Type B pancreatic cell (in vitro differentiated cells): ENCODE measurements around the gene PIEZO2. TPM values are rescaled to one million over a fixed set of nuclear protein-coding genes. Genes with fewer than 3 reads are reported as not detected.
A peak's percentile ranks its signal among the peaks of the same experiment; 100 is the strongest.

Source experiments
- DNase-seq: peaks from one replicate; pipeline ENCODE4 v3.0.0; 2021; ENCODE audit warnings: mixed read lengths; ENCODE audit not compliant: unreplicated experiment; ENCODE audit errors: extremely low spot score
- H3K27ac Mint-ChIP-seq: 2 replicates; pipeline ENCODE4 v1.8.0; 2021; ENCODE audit warnings: mild to moderate bottlenecking, mixed read lengths
- H3K27me3 Mint-ChIP-seq: 2 replicates; pipeline ENCODE4 v1.8.0; 2021; ENCODE audit warnings: mixed read lengths
- H3K36me3 Mint-ChIP-seq: 2 replicates; pipeline ENCODE4 v1.8.0; 2021; ENCODE audit warnings: mixed read lengths
- H3K4me1 Mint-ChIP-seq: one replicate; pipeline ENCODE4 v1.8.0; 2021; ENCODE audit warnings: mixed read lengths; ENCODE audit not compliant: unreplicated experiment
- H3K4me3 Mint-ChIP-seq: 2 replicates; pipeline ENCODE4 v1.8.0; 2021; ENCODE audit warnings: mild to moderate bottlenecking, mixed read lengths
- H3K9me3 Mint-ChIP-seq: 2 replicates; pipeline ENCODE4 v1.8.0; 2021; ENCODE audit warnings: mixed read lengths
- CTCF ChIP-seq: fragments of 200-600 bp; sonication (generic); conservative IDR thresholded peaks from 2 replicates; pipeline ENCODE4 v1.5.0; 2021; ENCODE audit warnings: antibody characterized with exemption, mild to moderate bottlenecking
- total RNA-seq: library from RNA; stranded (reverse); gene quantifications from 2 replicates; pipeline ENCODE4 v1.2.1, GENCODE V29; 2021; ENCODE audit warnings: low replicate concordance

PIEZO2 gene
- total RNA-seq, 1 donor from 2014 or later, result 38.8 TPM

DNA sequence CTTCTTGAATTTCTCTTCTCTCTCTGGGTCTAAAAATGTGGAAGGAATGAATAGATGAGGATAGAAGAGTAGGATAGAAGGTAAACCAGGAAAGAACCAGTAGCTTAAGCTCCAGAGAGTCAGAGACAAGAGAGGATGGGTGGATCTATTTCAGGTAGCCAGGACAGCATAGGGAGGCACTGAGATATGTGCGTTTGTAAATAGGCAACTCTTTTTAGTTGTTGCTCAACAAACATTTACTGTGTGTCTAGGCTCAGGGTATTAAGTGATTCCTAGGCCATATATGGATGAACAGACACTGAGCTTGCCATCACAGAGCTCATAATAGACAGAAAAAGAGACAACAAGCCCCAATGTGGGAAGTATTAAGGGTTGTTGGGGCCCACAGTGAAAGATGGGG lies 463.1 kb downstream of the PIEZO2 start:
- Mint-ChIP-seq H3K4me1 (no peaks in the 10 kb centered on the region), H3K9me3 (peaks cover 17% of the 10 kb centered on the region), H3K4me3 (no peak overlapping the region), H3K27ac (no peak overlapping the region), H3K36me3 (peaks cover 24% of the 10 kb centered on the region), H3K27me3 (no peaks in the 10 kb centered on the region)
- no peak for DNase-seq
- no peak for TF ChIP-seq CTCF

DNA sequence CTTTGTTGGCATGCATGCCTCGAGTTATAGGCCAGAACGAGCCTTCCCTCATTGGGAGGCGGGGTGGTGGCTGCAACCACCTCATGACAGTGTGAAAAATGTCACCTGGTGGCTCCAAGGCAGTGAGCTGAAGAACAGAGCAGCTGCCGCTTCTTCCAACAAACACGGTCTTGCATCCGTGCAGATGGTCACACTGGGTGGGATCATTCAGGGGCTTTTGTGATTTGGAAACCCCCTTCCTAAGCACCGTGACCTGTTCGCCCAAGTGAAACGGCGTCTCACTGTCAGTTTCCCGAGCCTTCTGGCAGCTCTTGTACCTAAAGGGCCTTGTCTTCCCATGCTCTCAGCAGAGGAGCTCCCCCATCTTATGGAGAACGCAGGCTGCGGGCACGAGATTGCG lies 463.9 kb downstream of the PIEZO2 start:
- Mint-ChIP-seq H3K27me3 (no peaks in the 10 kb centered on the region), H3K27ac (no peak overlapping the region), H3K4me3 (no peak overlapping the region), H3K4me1 (no peaks in the 10 kb centered on the region), H3K9me3 (peaks cover 17% of the 10 kb centered on the region), H3K36me3 (peaks cover 21% of the 10 kb centered on the region)
- no peak for TF ChIP-seq CTCF
- DNase-seq, result no peak

- Mint-ChIP-seq H3K27ac (peak overlapping the region; percentile 82), H3K36me3 (peaks cover 15% of the 10 kb centered on the region), H3K4me3 (no peak overlapping the region), H3K27me3 (no peaks in the 10 kb centered on the region), H3K9me3 (peaks cover 11% of the 10 kb centered on the region), H3K4me1 (no peaks in the 10 kb centered on the region)
- no peak for TF ChIP-seq CTCF
- peak; percentile 15 for DNase-seq
Observed at GRCh38 chr18:10682368-10682714, 467.0 kb downstream of the PIEZO2 start.

- TF ChIP-seq CTCF, result no peak
- H3K4me1 Mint-ChIP-seq, result no peaks in the 10 kb centered on the region
- H3K27ac Mint-ChIP-seq, result peak overlapping the region; percentile 82
- H3K36me3 Mint-ChIP-seq, result peaks cover 16% of the 10 kb centered on the region
- peak overlapping the region; percentile 63 for H3K4me3 Mint-ChIP-seq
- H3K27me3 Mint-ChIP-seq, result no peaks in the 10 kb centered on the region
- DNase-seq, result peak; percentile 48
- peaks cover 11% of the 10 kb centered on the region for H3K9me3 Mint-ChIP-seq
Observed at GRCh38 chr18:10681581-10682367, 467.6 kb downstream of the PIEZO2 start.

DNA sequence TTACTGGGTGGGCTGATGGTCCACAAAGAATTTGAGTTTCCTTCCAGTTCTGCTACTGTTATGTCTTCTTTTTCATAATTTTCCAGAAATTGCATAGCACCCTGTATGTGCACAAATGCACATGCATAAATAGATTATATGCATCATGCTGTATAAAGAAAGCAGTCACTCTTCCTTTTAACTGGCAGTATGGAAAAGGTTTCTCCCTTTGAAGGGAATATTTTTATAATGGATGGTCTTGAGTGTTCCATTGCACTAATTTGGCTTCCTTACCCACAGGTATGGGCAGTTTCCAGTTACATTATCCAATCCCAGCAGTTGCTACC lies 469.1 kb downstream of the PIEZO2 start:
- no peak for DNase-seq
- Mint-ChIP-seq H3K9me3 (peaks cover 5% of the 10 kb centered on the region), H3K4me3 (no peak overlapping the region), H3K36me3 (peaks cover 17% of the 10 kb centered on the region), H3K4me1 (no peaks in the 10 kb centered on the region), H3K27me3 (no peaks in the 10 kb centered on the region), H3K27ac (no peak overlapping the region)
- no peak for TF ChIP-seq CTCF
